SK-N-SH treated with all-trans-retinoic acid at 6 μM for 48 hours (cell line): Measurements from ENCODE around the gene AKAP12.
A peak's percentile ranks its signal among the peaks of the same experiment; 100 is the strongest.

Source experiments
- ATAC-seq: fragments of 200-7000 bp; cut with Tn5 transposase; 3 replicates; pipeline ENCODE4 v1.9.1; 2020; ENCODE audit warnings: mild to moderate bottlenecking, moderate library complexity
- ARNTL ChIP-seq: fragments of 450-650 bp; formaldehyde crosslinking; IDR thresholded peaks from 2 replicates; pipeline ENCODE4 v1.5.0; 2020; ENCODE audit warnings: low read depth, mild to moderate bottlenecking, moderate library complexity, borderline replicate concordance
- BACH2 ChIP-seq: fragments of 250-450 bp; sonication (Bioruptor Pico); IDR thresholded peaks from 2 replicates; pipeline ENCODE4 v1.9.0; 2021; ENCODE audit warnings: mild to moderate bottlenecking, borderline replicate concordance
- CSDC2 ChIP-seq: fragments of 250-450 bp; sonication (Bioruptor Pico); IDR thresholded peaks from 2 replicates; pipeline ENCODE4 v1.5.0; 2020; ENCODE audit warnings: mild to moderate bottlenecking, moderate library complexity
- GLIS3 ChIP-seq: fragments of 250-450 bp; sonication (Bioruptor Pico); IDR thresholded peaks from 2 replicates; pipeline ENCODE4 v1.5.0; 2020; ENCODE audit warnings: mild to moderate bottlenecking, moderate library complexity
- ISL1 ChIP-seq: fragments of 250-450 bp; sonication (Bioruptor Pico); IDR thresholded peaks from 2 replicates; pipeline ENCODE4 v2.1.2; 2022; ENCODE audit warnings: mild to moderate bottlenecking, moderate library complexity
- OSR1 ChIP-seq: fragments of 250-450 bp; sonication (Bioruptor Pico); IDR thresholded peaks from 2 replicates; pipeline ENCODE4 v1.8.0; 2022; ENCODE audit warnings: moderate library complexity, mild to moderate bottlenecking, inconsistent platforms
- PPARA ChIP-seq: fragments of 250-450 bp; sonication (Bioruptor Pico); IDR thresholded peaks from 2 replicates; pipeline ENCODE4 v1.5.0; 2020; ENCODE audit warnings: mild to moderate bottlenecking, borderline replicate concordance
- RARB ChIP-seq: fragments of 250-450 bp; sonication (Bioruptor Pico); IDR thresholded peaks from 2 replicates; pipeline ENCODE4 v1.8.0; 2021; ENCODE audit warnings: mild to moderate bottlenecking, moderate library complexity
- SNAI2 ChIP-seq: fragments of 250-450 bp; sonication (Bioruptor Pico); IDR thresholded peaks from 2 replicates; pipeline ENCODE4 v1.5.0; 2020; ENCODE audit warnings: mild to moderate bottlenecking, moderate library complexity
- TOX ChIP-seq: fragments of 250-450 bp; sonication (Bioruptor Pico); IDR thresholded peaks from 2 replicates; pipeline ENCODE4 v1.8.0; 2021; ENCODE audit warnings: mild to moderate bottlenecking, moderate library complexity, borderline replicate concordance
- ZFP3 ChIP-seq: fragments of 250-450 bp; sonication (Bioruptor Pico); IDR thresholded peaks from 2 replicates; pipeline ENCODE4 v1.5.0; 2020; ENCODE audit warnings: mild to moderate bottlenecking, moderate library complexity
- ZNF565 ChIP-seq: fragments of 450-650 bp; formaldehyde crosslinking; conservative IDR thresholded peaks from 2 replicates; pipeline ENCODE4 v1.5.0; 2020; ENCODE audit warnings: low read depth, mild to moderate bottlenecking, moderate library complexity
- ZNF70 ChIP-seq: fragments of 450-650 bp; formaldehyde crosslinking; IDR thresholded peaks from 2 replicates; pipeline ENCODE4 v1.5.0; 2020; ENCODE audit warnings: mild to moderate bottlenecking, moderate library complexity
- ZNF8 ChIP-seq: fragments of 450-650 bp; formaldehyde crosslinking; IDR thresholded peaks from 2 replicates; pipeline ENCODE4 v1.5.0; 2020; ENCODE audit warnings: mild to moderate bottlenecking, moderate library complexity
- TF ChIP-seq, protein P1 (sequence below): fragments of 250-450 bp; sonication (Bioruptor Pico); IDR thresholded peaks from 2 replicates; pipeline ENCODE4 v1.8.0; 2021; ENCODE audit warnings: low read depth, mild to moderate bottlenecking, moderate library complexity, borderline replicate concordance
- TF ChIP-seq, protein P2 (sequence below): fragments of 250-450 bp; sonication (Bioruptor Pico); IDR thresholded peaks from 2 replicates; pipeline ENCODE4 v1.5.1; 2020; ENCODE audit warnings: low read depth, mild to moderate bottlenecking, moderate library complexity
- TF ChIP-seq, protein P3 (sequence below): fragments of 250-450 bp; sonication (Bioruptor Pico); IDR thresholded peaks from 2 replicates; pipeline ENCODE4 v1.5.0; 2020; ENCODE audit warnings: mild to moderate bottlenecking, moderate library complexity
- TF ChIP-seq, protein P4 (sequence below): fragments of 250-450 bp; sonication (Bioruptor Pico); IDR thresholded peaks from 2 replicates; pipeline ENCODE4 v1.5.1; 2021; ENCODE audit warnings: mild to moderate bottlenecking, moderate library complexity
- TF ChIP-seq, protein P5 (sequence below): fragments of 250-450 bp; sonication (Bioruptor Pico); IDR thresholded peaks from 2 replicates; pipeline ENCODE4 v1.8.0; 2020; ENCODE audit warnings: mild to moderate bottlenecking, moderate library complexity, borderline replicate concordance

Gene AKAP12

DNA sequence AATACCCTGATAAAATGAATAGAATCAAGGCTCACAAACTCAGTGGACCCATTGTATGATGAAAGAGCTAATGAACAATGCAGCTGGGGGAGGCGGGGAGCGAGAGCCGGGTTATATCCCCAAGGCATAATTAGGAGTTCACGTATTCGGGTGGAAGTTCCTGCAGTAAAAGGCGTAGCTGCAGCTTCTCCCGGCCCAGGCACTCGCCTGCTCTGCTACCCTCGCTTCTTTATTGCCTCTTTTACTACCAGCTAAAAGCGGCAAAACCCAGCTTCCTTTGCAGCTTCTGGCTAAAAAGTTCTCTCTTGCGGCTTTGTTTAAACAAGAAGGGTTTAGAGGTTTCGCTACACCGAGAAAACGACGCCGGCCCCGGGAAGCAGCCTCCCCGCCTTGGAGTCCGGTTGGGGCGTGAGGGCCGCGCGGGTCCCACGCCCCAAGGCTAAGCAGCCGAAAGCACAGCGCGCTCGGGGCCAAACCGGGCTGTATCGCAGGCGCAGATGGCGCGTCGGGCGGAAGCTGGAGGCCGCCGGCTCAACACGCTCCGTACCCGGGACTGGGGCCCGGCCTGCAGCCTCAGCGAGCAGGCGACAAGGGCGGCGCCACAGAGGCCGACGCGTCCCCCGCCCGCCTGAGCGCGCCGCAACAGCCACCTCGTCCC is 150.0 kb downstream of the AKAP12 start:
- TF ChIP-seq CSDC2 (CRISPR knock-in tag), result no peak
- 0 out of 2 replicates have a peak, but pooled peaks have one; percentile 37 for TF ChIP-seq ZFP3 (CRISPR knock-in tag)
- no peak for TF ChIP-seq BACH2
- 0 out of 2 replicates have a peak, but pooled peaks have one; percentile 8 for TF ChIP-seq GLIS3
- TF ChIP-seq SNAI2, result no peak
- no peak for TF ChIP-seq ARNTL (CRISPR knock-in tag)
- no peak for TF ChIP-seq ZNF70 (CRISPR knock-in tag)
- TF ChIP-seq, protein P1, sequence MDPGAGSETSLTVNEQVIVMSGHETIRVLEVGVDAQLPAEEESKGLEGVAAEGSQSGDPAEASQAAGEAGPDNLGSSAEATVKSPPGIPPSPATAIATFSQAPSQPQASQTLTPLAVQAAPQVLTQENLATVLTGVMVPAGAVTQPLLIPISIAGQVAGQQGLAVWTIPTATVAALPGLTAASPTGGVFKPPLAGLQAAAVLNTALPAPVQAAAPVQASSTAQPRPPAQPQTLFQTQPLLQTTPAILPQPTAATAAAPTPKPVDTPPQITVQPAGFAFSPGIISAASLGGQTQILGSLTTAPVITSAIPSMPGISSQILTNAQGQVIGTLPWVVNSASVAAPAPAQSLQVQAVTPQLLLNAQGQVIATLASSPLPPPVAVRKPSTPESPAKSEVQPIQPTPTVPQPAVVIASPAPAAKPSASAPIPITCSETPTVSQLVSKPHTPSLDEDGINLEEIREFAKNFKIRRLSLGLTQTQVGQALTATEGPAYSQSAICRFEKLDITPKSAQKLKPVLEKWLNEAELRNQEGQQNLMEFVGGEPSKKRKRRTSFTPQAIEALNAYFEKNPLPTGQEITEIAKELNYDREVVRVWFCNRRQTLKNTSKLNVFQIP (CRISPR knock-in tag), result no peak
- ATAC-seq, result peak; percentile 71; the same call in 2 of the 3 replicates

DNA sequence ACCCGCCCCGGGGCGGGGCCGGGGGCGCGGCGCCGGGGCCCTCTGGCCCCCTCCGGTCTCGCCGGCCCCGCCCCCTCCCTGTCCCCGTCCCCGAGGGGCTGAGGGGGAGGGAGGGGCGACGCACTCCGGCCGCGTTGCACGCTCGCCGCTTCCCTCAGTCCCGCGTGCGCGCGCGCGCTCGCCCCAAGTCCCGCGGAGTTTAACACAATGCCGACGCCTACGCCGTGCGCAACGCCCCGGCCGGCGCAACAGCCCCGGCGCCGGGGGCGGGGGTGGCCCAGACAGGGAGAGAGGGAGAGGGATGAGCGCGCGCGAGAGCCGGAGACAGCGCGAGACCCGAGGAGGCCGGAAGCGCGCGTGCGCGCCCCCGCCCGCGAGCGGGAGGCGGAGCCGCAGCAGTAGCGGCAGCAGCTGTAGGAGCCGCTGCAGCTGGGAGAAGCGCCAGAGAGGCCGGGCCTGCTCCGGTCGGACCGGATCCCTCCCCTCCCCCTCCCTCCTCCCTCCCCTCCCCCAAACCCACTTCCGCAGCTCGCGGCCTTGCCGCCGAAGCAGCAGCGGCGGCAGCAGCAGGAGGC is 150.6 kb downstream of the AKAP12 start:
- TF ChIP-seq, protein P2, sequence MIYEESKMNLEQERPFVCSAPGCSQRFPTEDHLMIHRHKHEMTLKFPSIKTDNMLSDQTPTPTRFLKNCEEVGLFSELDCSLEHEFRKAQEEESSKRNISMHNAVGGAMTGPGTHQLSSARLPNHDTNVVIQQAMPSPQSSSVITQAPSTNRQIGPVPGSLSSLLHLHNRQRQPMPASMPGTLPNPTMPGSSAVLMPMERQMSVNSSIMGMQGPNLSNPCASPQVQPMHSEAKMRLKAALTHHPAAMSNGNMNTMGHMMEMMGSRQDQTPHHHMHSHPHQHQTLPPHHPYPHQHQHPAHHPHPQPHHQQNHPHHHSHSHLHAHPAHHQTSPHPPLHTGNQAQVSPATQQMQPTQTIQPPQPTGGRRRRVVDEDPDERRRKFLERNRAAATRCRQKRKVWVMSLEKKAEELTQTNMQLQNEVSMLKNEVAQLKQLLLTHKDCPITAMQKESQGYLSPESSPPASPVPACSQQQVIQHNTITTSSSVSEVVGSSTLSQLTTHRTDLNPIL (CRISPR knock-in tag), result no peak
- TF ChIP-seq RARB (CRISPR knock-in tag), result no peak
- TF ChIP-seq, protein P3, sequence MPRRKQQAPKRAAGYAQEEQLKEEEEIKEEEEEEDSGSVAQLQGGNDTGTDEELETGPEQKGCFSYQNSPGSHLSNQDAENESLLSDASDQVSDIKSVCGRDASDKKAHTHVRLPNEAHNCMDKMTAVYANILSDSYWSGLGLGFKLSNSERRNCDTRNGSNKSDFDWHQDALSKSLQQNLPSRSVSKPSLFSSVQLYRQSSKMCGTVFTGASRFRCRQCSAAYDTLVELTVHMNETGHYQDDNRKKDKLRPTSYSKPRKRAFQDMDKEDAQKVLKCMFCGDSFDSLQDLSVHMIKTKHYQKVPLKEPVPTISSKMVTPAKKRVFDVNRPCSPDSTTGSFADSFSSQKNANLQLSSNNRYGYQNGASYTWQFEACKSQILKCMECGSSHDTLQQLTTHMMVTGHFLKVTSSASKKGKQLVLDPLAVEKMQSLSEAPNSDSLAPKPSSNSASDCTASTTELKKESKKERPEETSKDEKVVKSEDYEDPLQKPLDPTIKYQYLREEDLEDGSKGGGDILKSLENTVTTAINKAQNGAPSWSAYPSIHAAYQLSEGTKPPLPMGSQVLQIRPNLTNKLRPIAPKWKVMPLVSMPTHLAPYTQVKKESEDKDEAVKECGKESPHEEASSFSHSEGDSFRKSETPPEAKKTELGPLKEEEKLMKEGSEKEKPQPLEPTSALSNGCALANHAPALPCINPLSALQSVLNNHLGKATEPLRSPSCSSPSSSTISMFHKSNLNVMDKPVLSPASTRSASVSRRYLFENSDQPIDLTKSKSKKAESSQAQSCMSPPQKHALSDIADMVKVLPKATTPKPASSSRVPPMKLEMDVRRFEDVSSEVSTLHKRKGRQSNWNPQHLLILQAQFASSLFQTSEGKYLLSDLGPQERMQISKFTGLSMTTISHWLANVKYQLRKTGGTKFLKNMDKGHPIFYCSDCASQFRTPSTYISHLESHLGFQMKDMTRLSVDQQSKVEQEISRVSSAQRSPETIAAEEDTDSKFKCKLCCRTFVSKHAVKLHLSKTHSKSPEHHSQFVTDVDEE (CRISPR knock-in tag), result no peak
- TF ChIP-seq, protein P4, sequence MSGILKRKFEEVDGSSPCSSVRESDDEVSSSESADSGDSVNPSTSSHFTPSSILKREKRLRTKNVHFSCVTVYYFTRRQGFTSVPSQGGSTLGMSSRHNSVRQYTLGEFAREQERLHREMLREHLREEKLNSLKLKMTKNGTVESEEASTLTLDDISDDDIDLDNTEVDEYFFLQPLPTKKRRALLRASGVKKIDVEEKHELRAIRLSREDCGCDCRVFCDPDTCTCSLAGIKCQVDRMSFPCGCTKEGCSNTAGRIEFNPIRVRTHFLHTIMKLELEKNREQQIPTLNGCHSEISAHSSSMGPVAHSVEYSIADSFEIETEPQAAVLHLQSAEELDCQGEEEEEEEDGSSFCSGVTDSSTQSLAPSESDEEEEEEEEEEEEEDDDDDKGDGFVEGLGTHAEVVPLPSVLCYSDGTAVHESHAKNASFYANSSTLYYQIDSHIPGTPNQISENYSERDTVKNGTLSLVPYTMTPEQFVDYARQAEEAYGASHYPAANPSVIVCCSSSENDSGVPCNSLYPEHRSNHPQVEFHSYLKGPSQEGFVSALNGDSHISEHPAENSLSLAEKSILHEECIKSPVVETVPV, result no peak
- no peak for TF ChIP-seq TOX (CRISPR knock-in tag)
- no peak for TF ChIP-seq ZNF8
- peak; percentile 91 for ATAC-seq

DNA sequence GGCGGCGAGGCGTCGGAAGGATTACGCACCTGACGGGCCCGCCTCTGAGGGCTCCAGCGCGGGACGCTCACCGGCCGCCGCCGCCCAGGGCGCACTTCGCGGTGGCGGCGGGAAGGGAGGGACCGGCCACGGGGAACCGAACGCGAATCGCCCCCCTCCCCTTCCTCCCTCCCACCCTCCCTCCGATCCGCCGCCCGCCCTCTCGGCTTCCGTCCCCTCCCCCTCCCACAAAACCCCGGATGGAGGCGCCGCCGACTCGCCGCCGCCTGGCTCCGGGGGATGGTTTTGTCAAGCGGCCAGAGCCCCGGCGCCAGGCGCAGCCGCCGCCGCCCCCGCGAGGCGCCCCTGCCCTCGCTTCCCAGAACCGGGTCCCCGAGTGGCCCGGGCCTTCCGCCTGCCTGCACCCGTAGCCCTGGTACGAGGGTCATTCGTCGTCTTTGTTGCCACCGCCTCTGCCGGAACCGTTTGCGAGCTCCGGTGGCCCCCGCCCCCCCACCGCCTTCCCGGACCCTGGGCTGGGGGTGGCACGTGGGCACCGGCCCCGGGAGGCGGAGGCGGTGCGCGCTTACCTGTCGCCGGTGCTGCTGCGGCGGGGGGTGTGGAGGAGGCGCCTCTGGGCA is 151.2 kb downstream of the AKAP12 start:
- peak; percentile 5 for ATAC-seq
- TF ChIP-seq, protein P5, sequence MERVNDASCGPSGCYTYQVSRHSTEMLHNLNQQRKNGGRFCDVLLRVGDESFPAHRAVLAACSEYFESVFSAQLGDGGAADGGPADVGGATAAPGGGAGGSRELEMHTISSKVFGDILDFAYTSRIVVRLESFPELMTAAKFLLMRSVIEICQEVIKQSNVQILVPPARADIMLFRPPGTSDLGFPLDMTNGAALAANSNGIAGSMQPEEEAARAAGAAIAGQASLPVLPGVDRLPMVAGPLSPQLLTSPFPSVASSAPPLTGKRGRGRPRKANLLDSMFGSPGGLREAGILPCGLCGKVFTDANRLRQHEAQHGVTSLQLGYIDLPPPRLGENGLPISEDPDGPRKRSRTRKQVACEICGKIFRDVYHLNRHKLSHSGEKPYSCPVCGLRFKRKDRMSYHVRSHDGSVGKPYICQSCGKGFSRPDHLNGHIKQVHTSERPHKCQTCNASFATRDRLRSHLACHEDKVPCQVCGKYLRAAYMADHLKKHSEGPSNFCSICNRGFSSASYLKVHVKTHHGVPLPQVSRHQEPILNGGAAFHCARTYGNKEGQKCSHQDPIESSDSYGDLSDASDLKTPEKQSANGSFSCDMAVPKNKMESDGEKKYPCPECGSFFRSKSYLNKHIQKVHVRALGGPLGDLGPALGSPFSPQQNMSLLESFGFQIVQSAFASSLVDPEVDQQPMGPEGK (CRISPR knock-in tag), result no peak
- TF ChIP-seq, all 23 proteins: peak for 0

DNA sequence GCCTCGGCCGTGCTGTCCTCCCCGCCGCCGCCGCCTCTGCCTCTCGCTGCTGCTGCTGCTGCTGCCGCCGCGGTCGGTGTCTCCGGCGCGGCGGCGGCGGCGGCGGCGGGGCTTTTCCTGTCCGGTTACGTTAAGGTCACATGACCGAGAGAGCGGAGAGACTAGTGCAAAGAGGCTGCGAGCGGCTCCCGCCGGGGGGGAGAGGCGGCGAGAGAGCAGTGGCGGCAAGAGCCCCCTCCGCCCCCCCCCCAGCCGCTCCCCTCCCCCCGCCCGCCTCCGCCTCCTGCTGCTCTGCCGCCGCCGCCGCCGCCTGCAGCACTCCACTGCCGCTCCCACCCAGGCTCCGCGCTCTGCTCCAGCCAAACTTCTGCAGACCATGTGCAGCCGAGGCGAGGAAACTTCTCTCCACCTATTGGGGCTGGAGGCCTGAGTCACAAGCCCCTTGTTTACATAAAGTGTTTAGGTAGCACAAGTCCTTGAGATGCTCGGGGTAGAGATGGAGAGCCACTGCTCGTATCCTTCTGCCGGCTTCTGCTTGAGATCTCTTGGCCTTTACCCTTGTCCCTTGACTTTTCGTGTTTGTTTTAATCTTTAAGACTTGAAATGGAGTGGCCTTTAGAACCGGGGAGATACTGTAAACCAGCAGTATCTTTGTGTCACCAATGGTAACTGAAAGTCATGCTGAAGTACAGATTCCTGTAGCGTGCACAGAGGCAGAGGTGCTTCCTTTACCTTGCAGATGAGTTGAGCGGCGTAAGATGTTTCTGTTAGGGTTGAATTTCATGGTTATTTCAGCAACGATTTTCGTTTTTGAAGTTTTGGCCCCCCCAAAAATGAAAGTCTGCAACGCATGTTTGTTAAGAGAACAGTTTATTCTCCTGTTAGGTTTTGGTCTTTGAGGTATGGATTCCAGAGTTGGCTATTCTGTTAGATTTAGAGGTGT is 152.0 kb downstream of the AKAP12 start, which contains the start of gene ZBTB2:
Gene ZBTB2 (minus strand): TSS at position 89 of the 943 bp plus-strand sequence. CDS start 17,922 bp downstream, outside the sequence.
- TF ChIP-seq PPARA (CRISPR knock-in tag) (no peak), ISL1 (CRISPR knock-in tag) (no peak), OSR1 (no peak), ZNF565 (no peak), GLIS3 (no peak), ZNF8 (no peak), CSDC2 (CRISPR knock-in tag) (no peak), ZFP3 (CRISPR knock-in tag) (no peak)
- TF ChIP-seq, protein P3 (CRISPR knock-in tag), result no peak
- peak; percentile 24 for ATAC-seq
